ENCODE measurements around the gene PNMA6E.

DNA sequence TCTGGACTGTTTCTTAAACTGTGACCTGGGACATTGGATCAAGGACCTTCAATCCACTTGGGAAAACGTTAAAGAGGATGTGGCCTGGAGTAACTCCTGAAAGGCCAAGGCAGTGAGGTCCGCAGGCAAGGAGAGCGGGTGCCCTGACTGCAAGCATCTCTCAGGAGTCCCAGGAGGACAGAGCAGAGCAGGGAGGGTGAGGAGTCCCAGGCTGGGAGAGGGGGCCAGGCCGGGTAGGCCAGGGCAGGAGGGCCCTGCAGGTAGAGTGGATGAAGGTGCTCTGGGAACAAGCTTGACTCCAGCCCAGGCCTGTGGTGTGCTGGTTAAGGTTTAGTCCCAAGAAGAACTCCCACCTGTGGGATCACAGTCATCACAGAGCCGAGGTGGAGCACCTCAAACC is 13.8 kb downstream of the PNMA6E start:
- TF ChIP-seq NCOA2 (IDR thresholded peaks at IDR 0.05; ENCODE audit: partially characterized antibody in 2 of 2) (no peak), NFIC (IDR thresholded peaks at IDR 0.05) (no peak), ZFP30 (CRISPR knock-in tag; IDR thresholded peaks at IDR 0.05; ENCODE audit: borderline replicate concordance) (no peak), RBM15 (IDR thresholded peaks at IDR 0.05; ENCODE audit: insufficient read depth, low read length) (no peak), EZH2 (IDR thresholded peaks at IDR 0.05; ENCODE audit: borderline replicate concordance, low read depth, low read length) (no peak)
- TF ChIP-seq, protein P1, sequence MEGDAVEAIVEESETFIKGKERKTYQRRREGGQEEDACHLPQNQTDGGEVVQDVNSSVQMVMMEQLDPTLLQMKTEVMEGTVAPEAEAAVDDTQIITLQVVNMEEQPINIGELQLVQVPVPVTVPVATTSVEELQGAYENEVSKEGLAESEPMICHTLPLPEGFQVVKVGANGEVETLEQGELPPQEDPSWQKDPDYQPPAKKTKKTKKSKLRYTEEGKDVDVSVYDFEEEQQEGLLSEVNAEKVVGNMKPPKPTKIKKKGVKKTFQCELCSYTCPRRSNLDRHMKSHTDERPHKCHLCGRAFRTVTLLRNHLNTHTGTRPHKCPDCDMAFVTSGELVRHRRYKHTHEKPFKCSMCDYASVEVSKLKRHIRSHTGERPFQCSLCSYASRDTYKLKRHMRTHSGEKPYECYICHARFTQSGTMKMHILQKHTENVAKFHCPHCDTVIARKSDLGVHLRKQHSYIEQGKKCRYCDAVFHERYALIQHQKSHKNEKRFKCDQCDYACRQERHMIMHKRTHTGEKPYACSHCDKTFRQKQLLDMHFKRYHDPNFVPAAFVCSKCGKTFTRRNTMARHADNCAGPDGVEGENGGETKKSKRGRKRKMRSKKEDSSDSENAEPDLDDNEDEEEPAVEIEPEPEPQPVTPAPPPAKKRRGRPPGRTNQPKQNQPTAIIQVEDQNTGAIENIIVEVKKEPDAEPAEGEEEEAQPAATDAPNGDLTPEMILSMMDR (IDR thresholded peaks at IDR 0.05 in 2 of 3, conservative IDR thresholded peaks at IDR 0.05 in 1 of 3; ENCODE audit: insufficient read depth in 2 of 3, low read depth in 1 of 3, low read length in 3 of 3): no peak
- TF ChIP-seq, protein P2, sequence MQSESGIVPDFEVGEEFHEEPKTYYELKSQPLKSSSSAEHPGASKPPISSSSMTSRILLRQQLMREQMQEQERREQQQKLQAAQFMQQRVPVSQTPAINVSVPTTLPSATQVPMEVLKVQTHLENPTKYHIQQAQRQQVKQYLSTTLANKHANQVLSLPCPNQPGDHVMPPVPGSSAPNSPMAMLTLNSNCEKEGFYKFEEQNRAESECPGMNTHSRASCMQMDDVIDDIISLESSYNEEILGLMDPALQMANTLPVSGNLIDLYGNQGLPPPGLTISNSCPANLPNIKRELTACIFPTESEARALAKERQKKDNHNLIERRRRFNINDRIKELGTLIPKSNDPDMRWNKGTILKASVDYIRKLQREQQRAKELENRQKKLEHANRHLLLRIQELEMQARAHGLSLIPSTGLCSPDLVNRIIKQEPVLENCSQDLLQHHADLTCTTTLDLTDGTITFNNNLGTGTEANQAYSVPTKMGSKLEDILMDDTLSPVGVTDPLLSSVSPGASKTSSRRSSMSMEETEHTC (IDR thresholded peaks at IDR 0.05): no peak
- TF ChIP-seq, protein P3, sequence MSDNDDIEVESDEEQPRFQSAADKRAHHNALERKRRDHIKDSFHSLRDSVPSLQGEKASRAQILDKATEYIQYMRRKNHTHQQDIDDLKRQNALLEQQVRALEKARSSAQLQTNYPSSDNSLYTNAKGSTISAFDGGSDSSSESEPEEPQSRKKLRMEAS (CRISPR knock-in tag; IDR thresholded peaks at IDR 0.05): no peak
- TF ChIP-seq, protein P4, sequence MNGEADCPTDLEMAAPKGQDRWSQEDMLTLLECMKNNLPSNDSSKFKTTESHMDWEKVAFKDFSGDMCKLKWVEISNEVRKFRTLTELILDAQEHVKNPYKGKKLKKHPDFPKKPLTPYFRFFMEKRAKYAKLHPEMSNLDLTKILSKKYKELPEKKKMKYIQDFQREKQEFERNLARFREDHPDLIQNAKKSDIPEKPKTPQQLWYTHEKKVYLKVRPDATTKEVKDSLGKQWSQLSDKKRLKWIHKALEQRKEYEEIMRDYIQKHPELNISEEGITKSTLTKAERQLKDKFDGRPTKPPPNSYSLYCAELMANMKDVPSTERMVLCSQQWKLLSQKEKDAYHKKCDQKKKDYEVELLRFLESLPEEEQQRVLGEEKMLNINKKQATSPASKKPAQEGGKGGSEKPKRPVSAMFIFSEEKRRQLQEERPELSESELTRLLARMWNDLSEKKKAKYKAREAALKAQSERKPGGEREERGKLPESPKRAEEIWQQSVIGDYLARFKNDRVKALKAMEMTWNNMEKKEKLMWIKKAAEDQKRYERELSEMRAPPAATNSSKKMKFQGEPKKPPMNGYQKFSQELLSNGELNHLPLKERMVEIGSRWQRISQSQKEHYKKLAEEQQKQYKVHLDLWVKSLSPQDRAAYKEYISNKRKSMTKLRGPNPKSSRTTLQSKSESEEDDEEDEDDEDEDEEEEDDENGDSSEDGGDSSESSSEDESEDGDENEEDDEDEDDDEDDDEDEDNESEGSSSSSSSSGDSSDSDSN (IDR thresholded peaks at IDR 0.05; ENCODE audit: borderline replicate concordance in 1 of 2, low read depth in 2 of 2, low read length in 2 of 2): no peak

Data from K562 (cell line).